Glutamatergic neuron (in vitro differentiated cells): ENCODE data around the gene FBXW9. TPM values are rescaled to one million over a fixed set of nuclear protein-coding genes. Genes with fewer than 3 reads are reported as not detected.

Experiments
- DNase-seq: peaks from one replicate; pipeline ENCODE4 v3.0.0; 2022
- H3K27ac Mint-ChIP-seq: one replicate; pipeline ENCODE4 v1.8.0; 2020; ENCODE audit warnings: mild to moderate bottlenecking, mixed read lengths, inconsistent platforms; ENCODE audit not compliant: unreplicated experiment
- H3K27me3 Mint-ChIP-seq: one replicate; pipeline ENCODE4 v1.8.0; 2020; ENCODE audit warnings: mild to moderate bottlenecking, moderate library complexity, mixed read lengths, inconsistent platforms; ENCODE audit not compliant: unreplicated experiment
- H3K36me3 Mint-ChIP-seq: one replicate; pipeline ENCODE4 v1.8.0; 2020; ENCODE audit warnings: mild to moderate bottlenecking, mixed read lengths, inconsistent platforms; ENCODE audit not compliant: unreplicated experiment
- H3K4me1 Mint-ChIP-seq: one replicate; pipeline ENCODE4 v1.8.0; 2020; ENCODE audit warnings: mild to moderate bottlenecking, low read depth, mixed read lengths, inconsistent platforms; ENCODE audit not compliant: unreplicated experiment
- H3K4me3 Mint-ChIP-seq: one replicate; pipeline ENCODE4 v1.8.0; 2020; ENCODE audit warnings: mild to moderate bottlenecking, mixed read lengths, inconsistent platforms; ENCODE audit not compliant: unreplicated experiment
- H3K9me3 Mint-ChIP-seq: one replicate; pipeline ENCODE4 v1.8.0; 2020; ENCODE audit warnings: mild to moderate bottlenecking, moderate library complexity, mixed read lengths, inconsistent platforms; ENCODE audit not compliant: unreplicated experiment
- CTCF ChIP-seq: fragments of 200-600 bp; sonication (generic); IDR thresholded peaks from one replicate; pipeline ENCODE4 v1.5.0; 2021; ENCODE audit not compliant: partially characterized antibody, unreplicated experiment
- long read RNA-seq: library from polyadenylated mRNA; unstranded; transcript quantifications from one replicate; pipeline ENCODE4 v2.0.0, GENCODE V29; 2020; ENCODE audit not compliant: unreplicated experiment
- total RNA-seq: library from RNA; stranded (reverse); fragmentation: NEBNext Ultra II Directional; extraction: Animal tissue kit (Norgen Biotek cat#: 25700); gene quantifications from one replicate; pipeline ENCODE4 v1.2.1, GENCODE V29; 2021; ENCODE audit not compliant: unreplicated experiment

Gene FBXW9
- 7.4 TPM for total RNA-seq
- long read RNA-seq, transcript FBXW9-201 (10 exons, 1,738 nt) = major isoform, 11 of 11 reads
- long read RNA-seq, partial matches to known transcripts = 0 of 11 reads
- long read RNA-seq, other reads (novel, unspliced or antisense) = 0 of 11 reads

- Mint-ChIP-seq H3K4me3 (peak within 1 kb of the TSS; percentile 90), H3K9me3 (peaks cover 7% of the 10 kb centered on the region), H3K36me3 (no peaks in the 10 kb centered on the region), H3K4me1 (no peaks in the 10 kb centered on the region), H3K27me3 (peaks cover 2% of the 10 kb centered on the region), H3K27ac (peak within 1 kb of the TSS; percentile 88)
- no peak for TF ChIP-seq CTCF
- peak; percentile 98 for DNase-seq
Observed at GRCh38 chr19:12696366-12697335, at the start of gene FBXW9. TSS of gene FBXW9 (minus strand) at chr19:12696631. CDS start at chr19:12696581, 50 bp downstream.

GRCh38 chr19:12745166-12745897 lies 48.9 kb upstream of the FBXW9 start:
- H3K4me1 Mint-ChIP-seq = peaks cover 6% of the 10 kb centered on the region
- TF ChIP-seq CTCF = no peak
- peaks cover 5% of the 10 kb centered on the region for H3K27me3 Mint-ChIP-seq
- H3K9me3 Mint-ChIP-seq = peaks cover 3% of the 10 kb centered on the region
- no peak overlapping the region for H3K27ac Mint-ChIP-seq
- peaks cover 4% of the 10 kb centered on the region for H3K36me3 Mint-ChIP-seq
- H3K4me3 Mint-ChIP-seq = no peak overlapping the region
- DNase-seq = no peak

- H3K9me3 Mint-ChIP-seq = peaks cover 10% of the 10 kb centered on the region
- no peak for DNase-seq
- H3K4me3 Mint-ChIP-seq = peak overlapping the region; percentile 100
- no peak for TF ChIP-seq CTCF
- H3K27me3 Mint-ChIP-seq = peaks cover 9% of the 10 kb centered on the region
- peaks cover 12% of the 10 kb centered on the region for H3K4me1 Mint-ChIP-seq
- peak overlapping the region; percentile 99 for H3K27ac Mint-ChIP-seq
- H3K36me3 Mint-ChIP-seq = no peaks in the 10 kb centered on the region
Observed at GRCh38 chr19:12737835-12738351, 41.5 kb upstream of the FBXW9 start.

- H3K9me3 Mint-ChIP-seq = peaks cover 11% of the 10 kb centered on the region
- H3K36me3 Mint-ChIP-seq = no peaks in the 10 kb centered on the region
- H3K27me3 Mint-ChIP-seq = peaks cover 12% of the 10 kb centered on the region
- TF ChIP-seq CTCF = no peak
- peaks cover 14% of the 10 kb centered on the region for H3K4me1 Mint-ChIP-seq
- H3K4me3 Mint-ChIP-seq = peak within 1 kb of the TSS; percentile 100
- peak; percentile 79 for DNase-seq
- peak within 1 kb of the TSS; percentile 99 for H3K27ac Mint-ChIP-seq
Observed at GRCh38 chr19:12736995-12737834, 40.8 kb upstream of the FBXW9 start, which contains the start of gene GET3. TSS of gene GET3 (plus strand) at chr19:12737497. CDS start at chr19:12737506, 9 bp downstream.
